HG02571 (cell line): ENCODE results near the gene HYDIN.
"Not testable (repeated sequence)": the region's sequence is repeated elsewhere in the genome, so short reads cannot be mapped to it uniquely, and the experiment has no call there.

Experiments used
- ATAC-seq: cut with Tn5 transposase; IDR thresholded peaks from one replicate; pipeline ENCODE4 v1.9.1; 2021; ENCODE audit warnings: mild to moderate bottlenecking, moderate library complexity; ENCODE audit not compliant: unreplicated experiment

The HYDIN gene

GRCh38 chr16:71143246-71143645, 87.3 kb downstream of the HYDIN start:
- not testable (repeated sequence) for ATAC-seq

- ATAC-seq = not testable (repeated sequence)
Measured at GRCh38 chr16:71110565-71110964, 120.0 kb downstream of the HYDIN start.

GRCh38 chr16:71109656-71110208, 120.8 kb downstream of the HYDIN start:
- ATAC-seq = not testable (repeated sequence)

- ATAC-seq = not testable (repeated sequence)
Measured at GRCh38 chr16:71105881-71106280, 124.6 kb downstream of the HYDIN start.

- ATAC-seq = not testable (repeated sequence)
Measured at GRCh38 chr16:71083573-71083972, 146.9 kb downstream of the HYDIN start.

- ATAC-seq = not testable (repeated sequence)
Measured at GRCh38 chr16:71080777-71081176, 149.7 kb downstream of the HYDIN start.

GRCh38 chr16:71080262-71080661, 150.3 kb downstream of the HYDIN start:
- not testable (repeated sequence) for ATAC-seq

- not testable (repeated sequence) for ATAC-seq
Measured at GRCh38 chr16:71070651-71071050, 159.9 kb downstream of the HYDIN start.

GRCh38 chr16:71069842-71070241, 160.7 kb downstream of the HYDIN start:
- ATAC-seq = not testable (repeated sequence)

- not testable (repeated sequence) for ATAC-seq
Measured at GRCh38 chr16:71053897-71054609, 176.5 kb downstream of the HYDIN start.

GRCh38 chr16:71050307-71050706, 180.2 kb downstream of the HYDIN start:
- not testable (repeated sequence) for ATAC-seq

GRCh38 chr16:71039368-71040111, 191.0 kb downstream of the HYDIN start:
- not testable (repeated sequence) for ATAC-seq

GRCh38 chr16:71038421-71038820, 192.1 kb downstream of the HYDIN start:
- not testable (repeated sequence) for ATAC-seq

GRCh38 chr16:71037987-71038386, 192.5 kb downstream of the HYDIN start:
- ATAC-seq = not testable (repeated sequence)

GRCh38 chr16:71028032-71028727, 202.3 kb downstream of the HYDIN start:
- ATAC-seq = not testable (repeated sequence)

- not testable (repeated sequence) for ATAC-seq
Measured at GRCh38 chr16:71027511-71027910, 203.0 kb downstream of the HYDIN start.

GRCh38 chr16:71023851-71024439, 206.6 kb downstream of the HYDIN start:
- not testable (repeated sequence) for ATAC-seq

- not testable (repeated sequence) for ATAC-seq
Measured at GRCh38 chr16:71021961-71022537, 208.5 kb downstream of the HYDIN start.

GRCh38 chr16:71019067-71019682, 211.3 kb downstream of the HYDIN start:
- ATAC-seq = not testable (repeated sequence)

- ATAC-seq = not testable (repeated sequence)
Measured at GRCh38 chr16:71015419-71015818, 215.1 kb downstream of the HYDIN start.
